GM21825 (cell line): Measurements from ENCODE around the gene VASN.

Experiments
- ATAC-seq: cut with Tn5 transposase; IDR thresholded peaks from one replicate; pipeline ENCODE4 v1.9.1; 2021; ENCODE audit warnings: mild to moderate bottlenecking, moderate library complexity; ENCODE audit not compliant: unreplicated experiment

Gene VASN

GRCh38 chr16:4351880-4352279 lies 19.8 kb upstream of the VASN start:
- ATAC-seq, result no peak

GRCh38 chr16:4352843-4353242 lies 18.8 kb upstream of the VASN start:
- ATAC-seq, result no peak

- no peak for ATAC-seq
Observed at GRCh38 chr16:4353675-4354074, 18.0 kb upstream of the VASN start.

GRCh38 chr16:4354512-4355409 lies 16.9 kb upstream of the VASN start:
- ATAC-seq, result no peak

GRCh38 chr16:4356820-4357219 lies 14.8 kb upstream of the VASN start:
- ATAC-seq, result no peak

GRCh38 chr16:4358236-4358635 lies 13.4 kb upstream of the VASN start:
- ATAC-seq, result no peak

GRCh38 chr16:4358831-4359561 lies 12.7 kb upstream of the VASN start:
- ATAC-seq, result no peak

GRCh38 chr16:4359914-4360313 lies 11.7 kb upstream of the VASN start:
- no peak for ATAC-seq

- no peak for ATAC-seq
Observed at GRCh38 chr16:4360538-4361021, 11.1 kb upstream of the VASN start.

GRCh38 chr16:4361033-4361943 lies 10.4 kb upstream of the VASN start:
- no peak for ATAC-seq

- ATAC-seq, result no peak
Observed at GRCh38 chr16:4361944-4362311, 9.7 kb upstream of the VASN start.

GRCh38 chr16:4362476-4363135 lies 9.0 kb upstream of the VASN start:
- ATAC-seq, result no peak

- no peak for ATAC-seq
Observed at GRCh38 chr16:4364196-4365013, 7.2 kb upstream of the VASN start.

GRCh38 chr16:4365014-4365406 lies 6.6 kb upstream of the VASN start:
- no peak for ATAC-seq

GRCh38 chr16:4365615-4366014 lies 6.0 kb upstream of the VASN start:
- no peak for ATAC-seq

GRCh38 chr16:4366016-4366415 lies 5.6 kb upstream of the VASN start:
- no peak for ATAC-seq

- no peak for ATAC-seq
Observed at GRCh38 chr16:4367393-4367856, 4.2 kb upstream of the VASN start.

- ATAC-seq, result no peak
Observed at GRCh38 chr16:4369007-4369733, 2.5 kb upstream of the VASN start.

GRCh38 chr16:4370151-4370550 lies 1.5 kb upstream of the VASN start:
- no peak for ATAC-seq
